K562 (cell line): ENCODE measurements around the gene NRXN2. TPM values are rescaled to one million over a fixed set of nuclear protein-coding genes. Genes with fewer than 3 reads are reported as not detected.

Source experiments
- ATAC-seq: fragments of 200-7000 bp; cut with Tn5 transposase; 3 replicates; pipeline ENCODE4 v1.9.1; 2020; ENCODE audit warnings: moderate library complexity
- BruUV-seq: library from RNA; stranded (reverse); fragments of 400-500 nt; replicated peaks from 2 replicates; lab custom pipeline; 2021; lab: Mats Ljungman, UMichigan
- CTCF ChIA-PET: fragments of 300-600 bp; formaldehyde crosslinking; extraction: SDS; loops from one replicate; lab custom pipeline; 2021; ENCODE audit warnings: low intra/inter-chr PET ratio; lab: Yijun Ruan, JAX
- POLR2A ChIA-PET: fragments of 300-600, 350-650 bp; sonication (Branson Sonifier 250); formaldehyde crosslinking; extraction: SDS; loops from one replicate; lab custom pipeline; 2021; ENCODE audit warnings: antibody characterized with exemption, inconsistent platforms; lab: Yijun Ruan, JAX
- DNase-seq, 4 experiments: peaks; one replicate each; pipeline versions ENCODE4 v3.0.0 to v3.0.0-alpha.2; 2011 to 2018; ENCODE audit warnings: low spot score in 3 of 4, mixed read lengths in 3 of 4; ENCODE audit errors: extremely low read depth in 1 of 4
- FAIRE-seq: peaks from 2 replicates; lab custom pipeline; 2011; peaks lifted over from hg19 to GRCh38; lab: Jason Lieb, UNC
- H2AFZ ChIP-seq: 2 replicates; pipeline ENCODE4 v1.6.0; 2011; ENCODE audit warnings: low read depth, low read length, control low read depth, inconsistent platforms
- H3K27ac ChIP-seq: fragments of 200-600 bp; 3 replicates; pipeline ENCODE4 v1.8.0; 2011; ENCODE audit warnings: low read depth, mild to moderate bottlenecking, control low read depth, inconsistent platforms, low read length, moderate library complexity, mixed read lengths; ENCODE audit errors: extremely low read depth
- H3K27me3 ChIP-seq, 2 experiments: fragments of 300-600 bp in 1 of 2; 2 replicates in 1 of 2; 3 replicates in 1 of 2; pipeline versions ENCODE4 v1.6.0 to v1.8.0; 2011; ENCODE audit warnings: inconsistent platforms in 2 of 2, low read length in 2 of 2, mild to moderate bottlenecking in 1 of 2, mixed read lengths in 1 of 2, moderate library complexity in 1 of 2; ENCODE audit not compliant: control insufficient read depth in 2 of 2, insufficient read depth in 2 of 2
- H3K36me3 ChIP-seq: fragments of 300-600 bp; 3 replicates; pipeline ENCODE4 v1.8.0; 2011; ENCODE audit warnings: mild to moderate bottlenecking, low read length, inconsistent platforms; ENCODE audit not compliant: control insufficient read depth, insufficient read depth
- H3K4me1 ChIP-seq, 2 experiments: fragments of 200-600 bp in 1 of 2; replicated peaks in 1 of 2; 2 replicates in 1 of 2; 3 replicates in 1 of 2; pipeline versions ENCODE4 v1.5.1 to v1.8.0; 2011; ENCODE audit warnings: inconsistent platforms in 2 of 2, low read length in 2 of 2, mild to moderate bottlenecking in 1 of 2, mixed read lengths in 1 of 2, moderate library complexity in 1 of 2; ENCODE audit not compliant: control insufficient read depth in 2 of 2, insufficient read depth in 2 of 2
- H3K4me2 ChIP-seq: 2 replicates; pipeline ENCODE4 v1.6.1; 2011; ENCODE audit warnings: low read length, control low read depth, inconsistent platforms, mixed read lengths; ENCODE audit not compliant: insufficient read depth
- H3K4me3 ChIP-seq: fragments of 200-600 bp; sonication (generic), shearing (Covaris generic); 2 replicates; pipeline ENCODE4 v1.5.1; 2016; ENCODE audit warnings: control low read depth, inconsistent platforms
- H3K79me2 ChIP-seq: fragments of 200-600 bp; 3 replicates; pipeline ENCODE4 v1.8.0; 2011; ENCODE audit warnings: low read length, inconsistent platforms; ENCODE audit not compliant: control insufficient read depth, insufficient read depth
- H3K9ac ChIP-seq, 2 experiments: 2 replicates each; pipeline versions ENCODE4 v1.6.0 to v1.6.1; 2011; ENCODE audit warnings: low read depth in 2 of 2, low read length in 2 of 2, control low read depth in 1 of 2, inconsistent platforms in 1 of 2, mild to moderate bottlenecking in 1 of 2, mixed read lengths in 1 of 2; ENCODE audit not compliant: insufficient read depth in 1 of 2
- H3K9me1 ChIP-seq: one replicate; pipeline ENCODE4 v1.6.0; 2011; ENCODE audit warnings: inconsistent platforms, mild to moderate bottlenecking, low read length, moderate library complexity; ENCODE audit not compliant: control insufficient read depth, insufficient read depth
- H3K9me3 ChIP-seq: replicated peaks from 2 replicates; pipeline ENCODE4 v1.5.1; 2011; ENCODE audit warnings: low read depth, low read length, inconsistent platforms; ENCODE audit not compliant: control insufficient read depth, insufficient read depth
- H4K20me1 ChIP-seq: replicated peaks from 2 replicates; pipeline ENCODE4 v1.6.1; 2011; ENCODE audit warnings: low read length, inconsistent platforms, mixed read lengths; ENCODE audit not compliant: control insufficient read depth, insufficient read depth
- DACH1 ChIP-seq: fragments of 450-650 bp; IDR thresholded peaks from 2 replicates; pipeline ENCODE4 v1.6.1; 2018; ENCODE audit not compliant: partially characterized antibody
- WGBS: fragments of 100-300 bp; shearing (Covaris generic); methylation state at CpG from one replicate; pipeline ENCODE4 v1.1.6; 2016; ENCODE audit warnings: low coverage, mixed read lengths; ENCODE audit not compliant: insufficient coverage; ENCODE audit errors: missing lambda C conversion rate; 5-methylcytosine and 5-hydroxymethylcytosine counted together
- in situ Hi-C: fragments of 300-500 bp; cut with MboI; formaldehyde crosslinking; loops from 4 replicates; pipeline ENCODE4 v1.15.0; 2018; ENCODE audit warnings: inconsistent platforms, mixed read lengths
- intact Hi-C: fragments of 100-400 bp; cut with micrococcal nuclease; formaldehyde crosslinking; loops from 2 replicates; pipeline ENCODE4 v1.14.2; 2022
- polyA plus RNA-seq, 8 experiments: library from polyadenylated mRNA; depleted of rRNA in 4 of 8; stranded (reverse) in 5 of 8; unstranded in 3 of 8; fragments of >200 nt; fragmentation: Nextera tagmentation in 2 of 8; fragmentation: Illumina TruSeq in 1 of 8; extraction: Ambion mirVana in 2 of 8; extraction: Trizol in 1 of 8; gene quantifications; 2 replicates each; pipeline versions ENCODE4 v1.2.1 to v1.2.3, GENCODE V29; 2011 to 2014; ENCODE audit warnings: inconsistent platforms in 1 of 8, missing spikeins in 1 of 8
- total RNA-seq, 7 experiments: library from RNA; depleted of rRNA in 6 of 7; stranded (reverse); fragments of >200 nt in 6 of 7; fragmentation: Illumina TruSeq in 2 of 7; extraction: Trizol in 2 of 7; gene quantifications; 2 replicates each; pipeline versions ENCODE4 v1.2.1 to v1.2.3, GENCODE V29; 2011 to 2021; ENCODE audit warnings: low replicate concordance in 1 of 7
- TF ChIP-seq, protein P1 (sequence below), 3 experiments: IDR thresholded peaks in 2 of 3; conservative IDR thresholded peaks in 1 of 3; 2 replicates each; pipeline ENCODE4 v1.5.1; 2011 to 2012; ENCODE audit warnings: low read length in 3 of 3, mild to moderate bottlenecking in 3 of 3, control low read depth in 2 of 3, improper control_type of control experiment in 1 of 3, inconsistent platforms in 1 of 3, low read depth in 1 of 3, mixed read lengths in 1 of 3, moderate library complexity in 1 of 3; ENCODE audit not compliant: insufficient read depth in 2 of 3

Gene NRXN2
- total and polyA plus RNA-seq, 9 of the 15 experiments (the other 6 are each of a cell fraction or from before 2014, with no cell fraction given): 0.07 to 0.47 (median 0.15) TPM; not detected in 4

DNA sequence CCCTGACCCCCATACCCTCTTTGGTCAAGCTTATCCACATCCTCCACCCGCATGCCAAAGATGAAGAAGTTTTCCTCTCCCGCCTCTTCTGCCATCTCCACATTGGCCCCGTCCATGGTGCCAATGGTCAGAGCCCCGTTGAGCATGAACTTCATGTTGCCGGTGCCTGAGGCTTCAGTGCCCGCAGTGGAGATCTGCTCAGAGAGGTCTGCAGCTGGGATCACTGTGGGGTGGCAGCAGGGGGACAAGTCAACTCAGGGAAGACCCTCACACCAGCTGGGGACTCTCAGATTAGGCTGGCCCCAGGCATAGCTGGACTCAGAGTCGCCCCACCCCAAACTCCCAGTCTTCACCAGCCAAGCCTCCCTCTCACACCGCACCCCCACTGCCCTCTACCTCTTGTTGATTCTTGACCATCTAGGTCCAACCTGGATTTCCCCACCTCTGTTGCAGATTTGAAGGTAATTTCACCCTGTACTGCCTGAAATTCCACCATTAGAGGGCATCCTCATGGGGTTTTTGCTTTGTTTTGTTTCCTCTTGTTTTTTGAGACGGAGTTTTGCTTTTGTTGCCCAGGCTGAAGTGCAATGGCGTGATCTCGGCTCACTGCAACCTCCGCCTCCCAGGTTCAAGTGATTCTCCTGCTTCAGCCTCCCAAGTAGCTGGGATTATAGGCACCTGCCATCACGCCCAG, 27.5 kb upstream of the NRXN2 start:
- ChIA-PET CTCF (no interaction called here), POLR2A (interaction anchor here (0.7 to 1.0 kb wide), 2 partner anchors 11 to 420 kb away, joined by 3 read pairs; no protein-coding TSS in a partner anchor)
- Histone ChIP-seq H3K4me3 (no peak overlapping the region), H3K36me3 (no peaks in the 10 kb centered on the region), H2AFZ (no peak overlapping the region), H3K27me3 (no peaks in the 10 kb centered on the region), H3K9me1 (no peaks in the 10 kb centered on the region), H4K20me1 (no peaks in the 10 kb centered on the region), H3K9me3 (no peaks in the 10 kb centered on the region), H3K9ac (no peak overlapping the region), H3K79me2 (no peaks in the 10 kb centered on the region), H3K4me1 (peaks cover 13 to 51% of the 10 kb centered on the region in 2 experiments), H3K27ac (no peak overlapping the region), H3K4me2 (no peak overlapping the region)
- intact Hi-C loops: no loop called here
- no peak for FAIRE-seq
- in situ Hi-C loops: no loop called here
- 68% methylated on average over 9 of the region's 13 CpGs for WGBS
- no peak for ATAC-seq
- no peak for DNase-seq
- TF ChIP-seq, protein P1, sequence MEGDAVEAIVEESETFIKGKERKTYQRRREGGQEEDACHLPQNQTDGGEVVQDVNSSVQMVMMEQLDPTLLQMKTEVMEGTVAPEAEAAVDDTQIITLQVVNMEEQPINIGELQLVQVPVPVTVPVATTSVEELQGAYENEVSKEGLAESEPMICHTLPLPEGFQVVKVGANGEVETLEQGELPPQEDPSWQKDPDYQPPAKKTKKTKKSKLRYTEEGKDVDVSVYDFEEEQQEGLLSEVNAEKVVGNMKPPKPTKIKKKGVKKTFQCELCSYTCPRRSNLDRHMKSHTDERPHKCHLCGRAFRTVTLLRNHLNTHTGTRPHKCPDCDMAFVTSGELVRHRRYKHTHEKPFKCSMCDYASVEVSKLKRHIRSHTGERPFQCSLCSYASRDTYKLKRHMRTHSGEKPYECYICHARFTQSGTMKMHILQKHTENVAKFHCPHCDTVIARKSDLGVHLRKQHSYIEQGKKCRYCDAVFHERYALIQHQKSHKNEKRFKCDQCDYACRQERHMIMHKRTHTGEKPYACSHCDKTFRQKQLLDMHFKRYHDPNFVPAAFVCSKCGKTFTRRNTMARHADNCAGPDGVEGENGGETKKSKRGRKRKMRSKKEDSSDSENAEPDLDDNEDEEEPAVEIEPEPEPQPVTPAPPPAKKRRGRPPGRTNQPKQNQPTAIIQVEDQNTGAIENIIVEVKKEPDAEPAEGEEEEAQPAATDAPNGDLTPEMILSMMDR (IDR thresholded peaks at IDR 0.05 in 2 of 3, conservative IDR thresholded peaks at IDR 0.05 in 1 of 3; ENCODE audit: insufficient read depth in 2 of 3, low read depth in 1 of 3, low read length in 3 of 3): peak in 2 of 3 experiments; percentile 18 to 36; a peak in 2 of 6 replicates
- TF ChIP-seq DACH1: no peak
- no TSS peak for BruUV-seq
